RPMI7951 (cell line): Measurements from ENCODE around the gene ZNF883. TPM values are rescaled to one million over a fixed set of nuclear protein-coding genes. Genes with fewer than 3 reads are reported as not detected.

ENCODE experiments used
- DNase-seq: peaks from one replicate; pipeline ENCODE4 v3.0.0-alpha.2; 2012; ENCODE audit warnings: low read depth
- total RNA-seq: library from RNA; depleted of rRNA; stranded (reverse); fragments of >200 nt; shearing (Covaris generic); gene quantifications from 2 replicates; pipeline ENCODE4 v1.2.3, GENCODE V29; 2014; rRNA removed

ZNF883 gene
- total RNA-seq, 1 experiment from 2014 or later = 4.2 TPM

- no peak for DNase-seq
These were observed 94.0 kb downstream of the ZNF883 start for GRCh38 chr9:112917987-112918362.

GRCh38 chr9:112917047-112917986 is 94.7 kb downstream of the ZNF883 start:
- no peak for DNase-seq

- peak; percentile 42 for DNase-seq
These were observed 97.5 kb downstream of the ZNF883 start for GRCh38 chr9:112914524-112914923.

- no peak for DNase-seq
These were observed 98.7 kb downstream of the ZNF883 start for GRCh38 chr9:112913326-112913725.

GRCh38 chr9:112912636-112913035 is 99.4 kb downstream of the ZNF883 start:
- no peak for DNase-seq

- DNase-seq = no peak
These were observed 100.3 kb downstream of the ZNF883 start for GRCh38 chr9:112911736-112912135.

Other genes with a start within 250 kb of the ZNF883 start
- gene SLC46A2, start 121.3 kb downstream of the ZNF883 start, total RNA-seq = not detected in 2 replicates
- gene ZFP37, start 44.5 kb upstream of the ZNF883 start, total RNA-seq = 5.1 and 6.0 TPM in 2 replicates
- 11.4 and 13.3 TPM in 2 replicates for gene SLC31A2, start 138.8 kb upstream of the ZNF883 start, total RNA-seq
- gene FKBP15, start 209.1 kb upstream of the ZNF883 start, total RNA-seq = 15.0 and 19.1 TPM in 2 replicates
- gene SLC31A1, start 209.4 kb upstream of the ZNF883 start, total RNA-seq = 14.9 and 16.9 TPM in 2 replicates